Measurements from ENCODE around the gene RNPEPL1.

The RNPEPL1 gene

GRCh38 chr2:240628507-240628807, 60.2 kb downstream of the RNPEPL1 start:
- DNase-seq: no peak

- DNase-seq: no peak
These were observed 60.7 kb downstream of the RNPEPL1 start for GRCh38 chr2:240628808-240629618.

DNA sequence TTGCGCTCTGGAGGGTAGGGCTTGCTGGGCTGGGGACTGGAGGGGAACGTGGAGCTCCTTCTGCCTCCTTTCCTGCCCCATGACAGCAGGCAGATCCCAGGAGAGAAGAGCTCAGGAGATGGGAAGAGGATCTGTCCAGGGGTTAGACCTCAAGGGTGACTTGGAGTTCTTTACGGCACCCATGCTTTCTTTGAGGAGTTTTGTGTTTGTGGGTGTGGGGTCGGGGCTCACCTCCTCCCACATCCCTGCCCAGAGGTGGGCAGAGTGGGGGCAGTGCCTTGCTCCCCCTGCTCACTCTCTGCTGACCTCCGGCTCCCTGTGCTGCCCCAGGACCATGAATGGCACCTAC, 61.3 kb downstream of the RNPEPL1 start:
- no peak for DNase-seq

- no peak for DNase-seq
These were observed 61.9 kb downstream of the RNPEPL1 start for GRCh38 chr2:240629968-240630770.
